ENCODE measurements around the gene VCP.

DNA sequence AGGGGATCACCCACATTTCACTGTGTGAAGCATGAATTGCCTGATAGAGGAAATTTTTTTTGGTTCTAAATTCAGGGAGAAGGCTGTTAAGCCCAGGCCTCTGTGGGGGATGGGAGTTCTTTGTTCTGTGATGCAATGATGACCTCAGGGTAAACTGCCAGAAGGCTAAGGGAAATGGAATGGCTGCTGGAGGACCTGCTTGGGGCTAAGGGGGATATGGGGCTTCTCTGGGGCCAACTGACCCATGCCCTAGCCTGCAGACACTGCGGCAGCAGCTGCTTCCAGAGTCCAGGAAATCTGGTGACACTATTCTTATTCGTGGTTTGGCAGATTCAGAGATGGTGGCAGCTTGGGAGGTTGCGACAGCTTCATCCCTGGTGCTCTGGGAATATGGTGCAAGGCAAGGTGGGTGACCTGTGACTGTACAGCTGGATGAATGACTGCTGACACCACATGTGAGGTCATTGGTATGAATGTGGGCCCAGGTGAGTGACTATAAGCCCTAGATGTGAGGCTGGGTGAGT is 30.3 kb downstream of the VCP start:
- no peak for TF ChIP-seq CTCF (optimal IDR thresholded peaks at IDR 0.05 in 1 of 3, IDR thresholded peaks at IDR 0.05 in 1 of 3, conservative IDR thresholded peaks at IDR 0.05 in 1 of 3; ENCODE audit: extremely low read depth in 1 of 3, insufficient read depth in 2 of 3, low read length in 3 of 3)
- TF ChIP-seq EZH2 (IDR thresholded peaks at IDR 0.05; ENCODE audit: low read length): no peak
